Type B pancreatic cell (in vitro differentiated cells): ENCODE results near the gene ESRP2. TPM values are rescaled to one million over a fixed set of nuclear protein-coding genes. Genes with fewer than 3 reads are reported as not detected.
A peak's percentile ranks its signal among the peaks of the same experiment; 100 is the strongest.

Experiments
- DNase-seq: peaks from one replicate; pipeline ENCODE4 v3.0.0; 2021; ENCODE audit warnings: mixed read lengths; ENCODE audit not compliant: unreplicated experiment; ENCODE audit errors: extremely low spot score
- H3K27ac Mint-ChIP-seq: 2 replicates; pipeline ENCODE4 v1.8.0; 2021; ENCODE audit warnings: mild to moderate bottlenecking, mixed read lengths
- H3K27me3 Mint-ChIP-seq: 2 replicates; pipeline ENCODE4 v1.8.0; 2021; ENCODE audit warnings: mixed read lengths
- H3K36me3 Mint-ChIP-seq: 2 replicates; pipeline ENCODE4 v1.8.0; 2021; ENCODE audit warnings: mixed read lengths
- H3K4me1 Mint-ChIP-seq: one replicate; pipeline ENCODE4 v1.8.0; 2021; ENCODE audit warnings: mixed read lengths; ENCODE audit not compliant: unreplicated experiment
- H3K4me3 Mint-ChIP-seq: 2 replicates; pipeline ENCODE4 v1.8.0; 2021; ENCODE audit warnings: mild to moderate bottlenecking, mixed read lengths
- H3K9me3 Mint-ChIP-seq: 2 replicates; pipeline ENCODE4 v1.8.0; 2021; ENCODE audit warnings: mixed read lengths
- total RNA-seq: library from RNA; stranded (reverse); gene quantifications from 2 replicates; pipeline ENCODE4 v1.2.1, GENCODE V29; 2021; ENCODE audit warnings: low replicate concordance
- TF ChIP-seq, protein P1 (sequence below): fragments of 200-600 bp; sonication (generic); conservative IDR thresholded peaks from 2 replicates; pipeline ENCODE4 v1.5.0; 2021; ENCODE audit warnings: antibody characterized with exemption, mild to moderate bottlenecking

Gene ESRP2
- total RNA-seq, 1 donor from 2014 or later: 65.6 TPM

GRCh38 chr16:68231384-68232136 lies 4.4 kb downstream of the ESRP2 start:
- Mint-ChIP-seq H3K4me1 (peaks cover 14% of the 10 kb centered on the region), H3K36me3 (peaks cover 11% of the 10 kb centered on the region), H3K27me3 (peaks cover 29% of the 10 kb centered on the region), H3K4me3 (no peak overlapping the region), H3K27ac (no peak overlapping the region), H3K9me3 (no peaks in the 10 kb centered on the region)
- DNase-seq: no peak
- TF ChIP-seq, protein P1, sequence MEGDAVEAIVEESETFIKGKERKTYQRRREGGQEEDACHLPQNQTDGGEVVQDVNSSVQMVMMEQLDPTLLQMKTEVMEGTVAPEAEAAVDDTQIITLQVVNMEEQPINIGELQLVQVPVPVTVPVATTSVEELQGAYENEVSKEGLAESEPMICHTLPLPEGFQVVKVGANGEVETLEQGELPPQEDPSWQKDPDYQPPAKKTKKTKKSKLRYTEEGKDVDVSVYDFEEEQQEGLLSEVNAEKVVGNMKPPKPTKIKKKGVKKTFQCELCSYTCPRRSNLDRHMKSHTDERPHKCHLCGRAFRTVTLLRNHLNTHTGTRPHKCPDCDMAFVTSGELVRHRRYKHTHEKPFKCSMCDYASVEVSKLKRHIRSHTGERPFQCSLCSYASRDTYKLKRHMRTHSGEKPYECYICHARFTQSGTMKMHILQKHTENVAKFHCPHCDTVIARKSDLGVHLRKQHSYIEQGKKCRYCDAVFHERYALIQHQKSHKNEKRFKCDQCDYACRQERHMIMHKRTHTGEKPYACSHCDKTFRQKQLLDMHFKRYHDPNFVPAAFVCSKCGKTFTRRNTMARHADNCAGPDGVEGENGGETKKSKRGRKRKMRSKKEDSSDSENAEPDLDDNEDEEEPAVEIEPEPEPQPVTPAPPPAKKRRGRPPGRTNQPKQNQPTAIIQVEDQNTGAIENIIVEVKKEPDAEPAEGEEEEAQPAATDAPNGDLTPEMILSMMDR: no peak

- Mint-ChIP-seq H3K4me3 (no peak overlapping the region), H3K27me3 (peaks cover 25% of the 10 kb centered on the region), H3K9me3 (no peaks in the 10 kb centered on the region), H3K27ac (peak overlapping the region; percentile 83), H3K4me1 (peaks cover 14% of the 10 kb centered on the region), H3K36me3 (peaks cover 11% of the 10 kb centered on the region)
- DNase-seq: no peak
- TF ChIP-seq, protein P1: no peak
Measured at GRCh38 chr16:68230956-68231355, 5.0 kb downstream of the ESRP2 start.

GRCh38 chr16:68230176-68230571 lies 5.8 kb downstream of the ESRP2 start:
- DNase-seq: no peak
- peaks cover 11% of the 10 kb centered on the region for H3K36me3 Mint-ChIP-seq
- no peak overlapping the region for H3K4me3 Mint-ChIP-seq
- TF ChIP-seq, protein P1: no peak
- no peak overlapping the region for H3K27ac Mint-ChIP-seq
- H3K4me1 Mint-ChIP-seq: peaks cover 14% of the 10 kb centered on the region
- H3K27me3 Mint-ChIP-seq: peaks cover 20% of the 10 kb centered on the region
- no peaks in the 10 kb centered on the region for H3K9me3 Mint-ChIP-seq

GRCh38 chr16:68229431-68230175 lies 6.3 kb downstream of the ESRP2 start:
- H3K4me3 Mint-ChIP-seq: no peak overlapping the region
- peak overlapping the region; percentile 53 for H3K27ac Mint-ChIP-seq
- TF ChIP-seq, protein P1: peak; percentile 88
- peak; percentile 62 for DNase-seq
- H3K9me3 Mint-ChIP-seq: no peaks in the 10 kb centered on the region
- H3K4me1 Mint-ChIP-seq: peaks cover 11% of the 10 kb centered on the region
- peaks cover 9% of the 10 kb centered on the region for H3K36me3 Mint-ChIP-seq
- H3K27me3 Mint-ChIP-seq: peaks cover 15% of the 10 kb centered on the region

- DNase-seq: no peak
- peaks cover 5% of the 10 kb centered on the region for H3K27me3 Mint-ChIP-seq
- peaks cover 8% of the 10 kb centered on the region for H3K36me3 Mint-ChIP-seq
- H3K4me3 Mint-ChIP-seq: no peak overlapping the region
- TF ChIP-seq, protein P1: no peak
- peaks cover 10% of the 10 kb centered on the region for H3K4me1 Mint-ChIP-seq
- no peaks in the 10 kb centered on the region for H3K9me3 Mint-ChIP-seq
- no peak overlapping the region for H3K27ac Mint-ChIP-seq
Measured at GRCh38 chr16:68228652-68229051, 7.3 kb downstream of the ESRP2 start.
